OCI-LY7 (cell line): Measurements from ENCODE around the gene POU4F3.

Source experiments
- CTCF ChIP-seq: fragments of 200-600 bp; sonication (generic); conservative IDR thresholded peaks from 2 replicates; pipeline ENCODE4 v1.5.1; 2014; ENCODE audit warnings: mild to moderate bottlenecking, antibody characterized with exemption, low read length, moderate library complexity, mixed read lengths
- EZH2phosphoT487 ChIP-seq: fragments of 200-600 bp; sonication (generic); IDR thresholded peaks from 2 replicates; pipeline ENCODE4 v1.6.1; 2018; ENCODE audit warnings: low read depth, borderline replicate concordance, mild to moderate bottlenecking, mixed run types, antibody characterized with exemption, low read length, moderate library complexity, mixed read lengths

- TF ChIP-seq CTCF (no peak), EZH2phosphoT487 (no peak)
Measured at GRCh38 chr5:146302406-146302805, 36.2 kb upstream of the POU4F3 start.
